ENCODE results near the gene YIPF3. TPM values are rescaled to one million over a fixed set of nuclear protein-coding genes. Genes with fewer than 3 reads are reported as not detected.

YIPF3 gene
- total and polyA plus RNA-seq, 4 donors: 81.3 to 119 (median 96.2) TPM

GRCh38 chr6:43509142-43509983 is 7.4 kb downstream of the YIPF3 start:
- Histone ChIP-seq H3K9ac (ENCODE audit: insufficient read depth in 1 of 2, low read length in 2 of 2) (no peak overlapping the region), H3K27ac (ENCODE audit: low read depth in 1 of 2, low read length in 1 of 2) (no peak overlapping the region), H3K4me3 (peak overlapping the region; percentile 43), H3K27me3 (ENCODE audit: control insufficient read depth in 3 of 3, insufficient read depth in 3 of 3, low read length in 2 of 3) (peaks cover 0 to 14% (median 5%) of the 10 kb centered on the region in 3 donors), H3K4me1 (ENCODE audit: control insufficient read depth in 5 of 5, insufficient read depth in 5 of 5, low read length in 5 of 5) (peaks cover 0 to 19% (median 5%) of the 10 kb centered on the region in 5 donors), H3K9me3 (ENCODE audit: control insufficient read depth in 4 of 4, insufficient read depth in 3 of 4, low read length in 3 of 4) (no peaks in the 10 kb centered on the region), H3K36me3 (ENCODE audit: control insufficient read depth in 4 of 4, insufficient read depth in 4 of 4, low read length in 4 of 4) (peaks cover 6 to 38% (median 13%) of the 10 kb centered on the region in 4 donors)
- 9 to 17% methylated on average over 40 to 69 of the region's 69 CpGs for WGBS, 2 donors
- ATAC-seq (ENCODE audit: insufficient read depth, low FRiP score) (no peak), DNase-seq (no peak)
- no peak for TF ChIP-seq CTCF (IDR thresholded peaks at IDR 0.05; ENCODE audit: control extremely low read depth, extremely low read depth)

GRCh38 chr6:43508481-43509141 is 8.1 kb downstream of the YIPF3 start:
- no peak for ATAC-seq (ENCODE audit: insufficient read depth, low FRiP score)

GRCh38 chr6:43506667-43507471 is 9.9 kb downstream of the YIPF3 start:
- no peaks in the 10 kb centered on the region for H3K9me3 ChIP-seq (ENCODE audit: control insufficient read depth in 4 of 4, insufficient read depth in 3 of 4, low read length in 3 of 4)
- H3K27ac ChIP-seq (ENCODE audit: low read depth in 1 of 2, low read length in 1 of 2): no peak overlapping the region
- no peak overlapping the region for H3K9ac ChIP-seq (ENCODE audit: insufficient read depth in 1 of 2, low read length in 2 of 2)
- ATAC-seq (ENCODE audit: insufficient read depth, low FRiP score) (no peak), DNase-seq (peak; percentile 79 to 87 (median 83))
- peaks cover 0 to 14% (median 5%) of the 10 kb centered on the region in 3 donors for H3K27me3 ChIP-seq (ENCODE audit: control insufficient read depth in 3 of 3, insufficient read depth in 3 of 3, low read length in 2 of 3)
- 30 to 32% methylated on average over 14 of the region's 14 CpGs for WGBS, 2 donors
- peaks cover 3 to 41% (median 7%) of the 10 kb centered on the region in 4 donors for H3K36me3 ChIP-seq (ENCODE audit: control insufficient read depth in 4 of 4, insufficient read depth in 4 of 4, low read length in 4 of 4)
- peak; percentile 95 for TF ChIP-seq CTCF (IDR thresholded peaks at IDR 0.05; ENCODE audit: control extremely low read depth, extremely low read depth)
- H3K4me1 ChIP-seq (ENCODE audit: control insufficient read depth in 5 of 5, insufficient read depth in 5 of 5, low read length in 5 of 5): peaks cover 0 to 17% (median 5%) of the 10 kb centered on the region in 5 donors
- H3K4me3 ChIP-seq: no peak overlapping the region

More at GRCh38 chr6:43508481-43509141, 8.1 kb downstream of the YIPF3 start:
- H3K27me3 ChIP-seq (ENCODE audit: control insufficient read depth in 3 of 3, insufficient read depth in 3 of 3, low read length in 2 of 3): peaks cover 0 to 14% (median 5%) of the 10 kb centered on the region in 3 donors
- DNase-seq: no peak
- no peak for TF ChIP-seq CTCF (IDR thresholded peaks at IDR 0.05; ENCODE audit: control extremely low read depth, extremely low read depth)
- WGBS, 2 donors: 71 to 80% methylated on average over 8 of the region's 8 CpGs
- peaks cover 0 to 17% (median 5%) of the 10 kb centered on the region in 5 donors for H3K4me1 ChIP-seq (ENCODE audit: control insufficient read depth in 5 of 5, insufficient read depth in 5 of 5, low read length in 5 of 5)
- no peaks in the 10 kb centered on the region for H3K9me3 ChIP-seq (ENCODE audit: control insufficient read depth in 4 of 4, insufficient read depth in 3 of 4, low read length in 3 of 4)
- H3K36me3 ChIP-seq (ENCODE audit: control insufficient read depth in 4 of 4, insufficient read depth in 4 of 4, low read length in 4 of 4): peaks cover 8 to 42% (median 11%) of the 10 kb centered on the region in 4 donors
- H3K9ac ChIP-seq (ENCODE audit: insufficient read depth in 1 of 2, low read length in 2 of 2): no peak overlapping the region
- H3K27ac ChIP-seq (ENCODE audit: low read depth in 1 of 2, low read length in 1 of 2): no peak overlapping the region
- no peak overlapping the region for H3K4me3 ChIP-seq

Measured in lung (tissue), 12 donors.